Nephron progenitor cell (in vitro differentiated cells): ENCODE data around the gene ATP1A3.
"Not testable (repeated sequence)": the region's sequence is repeated elsewhere in the genome, so short reads cannot be mapped to it uniquely, and the experiment has no call there.

Source experiments
- DNase-seq: peaks from one replicate; pipeline ENCODE4 v3.0.0; 2021
- H3K27ac Mint-ChIP-seq: 2 replicates; pipeline ENCODE4 v1.8.0; 2021; ENCODE audit warnings: mild to moderate bottlenecking, moderate library complexity, mixed read lengths
- H3K27me3 Mint-ChIP-seq: 2 replicates; pipeline ENCODE4 v1.8.0; 2021; ENCODE audit warnings: mild to moderate bottlenecking, low read depth, mixed read lengths; ENCODE audit not compliant: poor library complexity
- H3K36me3 Mint-ChIP-seq: 2 replicates; pipeline ENCODE4 v1.8.0; 2021; ENCODE audit warnings: low read depth, mixed read lengths
- H3K4me1 Mint-ChIP-seq: 2 replicates; pipeline ENCODE4 v1.8.0; 2021; ENCODE audit warnings: mixed read lengths
- H3K4me3 Mint-ChIP-seq: 2 replicates; pipeline ENCODE4 v1.8.0; 2021; ENCODE audit warnings: mild to moderate bottlenecking, moderate library complexity, mixed read lengths
- H3K9me3 Mint-ChIP-seq: 2 replicates; pipeline ENCODE4 v1.8.0; 2021; ENCODE audit warnings: mild to moderate bottlenecking, moderate library complexity, mixed read lengths
- CTCF ChIP-seq: fragments of 200-600 bp; sonication (generic); IDR thresholded peaks from 2 replicates; pipeline ENCODE4 v1.5.0; 2021; ENCODE audit warnings: antibody characterized with exemption

ATP1A3 gene

GRCh38 chr19:42034640-42035391 lies 40.8 kb upstream of the ATP1A3 start:
- peaks cover 30% of the 10 kb centered on the region for H3K4me1 Mint-ChIP-seq
- not testable (repeated sequence) for H3K27ac Mint-ChIP-seq, H3K36me3 Mint-ChIP-seq, H3K9me3 Mint-ChIP-seq, H3K4me3 Mint-ChIP-seq
- peak; percentile 70 for DNase-seq
- TF ChIP-seq CTCF, result peak; percentile 79
- H3K27me3 Mint-ChIP-seq, result peaks cover 12% of the 10 kb centered on the region

GRCh38 chr19:42033413-42033812 lies 39.4 kb upstream of the ATP1A3 start:
- H3K27ac Mint-ChIP-seq, result no peak overlapping the region
- H3K4me1 Mint-ChIP-seq, result peaks cover 23% of the 10 kb centered on the region
- no peak for DNase-seq
- H3K4me3 Mint-ChIP-seq, result no peak overlapping the region
- no peaks in the 10 kb centered on the region for H3K9me3 Mint-ChIP-seq
- no peaks in the 10 kb centered on the region for H3K36me3 Mint-ChIP-seq
- peaks cover 19% of the 10 kb centered on the region for H3K27me3 Mint-ChIP-seq
- TF ChIP-seq CTCF, result no peak

GRCh38 chr19:42032431-42032830 lies 38.4 kb upstream of the ATP1A3 start:
- no peak for DNase-seq
- H3K27ac Mint-ChIP-seq, result no peak overlapping the region
- TF ChIP-seq CTCF, result no peak
- peaks cover 17% of the 10 kb centered on the region for H3K4me1 Mint-ChIP-seq
- no peak overlapping the region for H3K4me3 Mint-ChIP-seq
- H3K9me3 Mint-ChIP-seq, result no peaks in the 10 kb centered on the region
- H3K36me3 Mint-ChIP-seq, result no peaks in the 10 kb centered on the region
- H3K27me3 Mint-ChIP-seq, result peaks cover 20% of the 10 kb centered on the region

- Mint-ChIP-seq H3K9me3 (no peaks in the 10 kb centered on the region), H3K4me1 (peaks cover 16% of the 10 kb centered on the region), H3K36me3 (no peaks in the 10 kb centered on the region), H3K4me3 (no peak overlapping the region), H3K27ac (no peak overlapping the region), H3K27me3 (peaks cover 20% of the 10 kb centered on the region)
- no peak for DNase-seq
- no peak for TF ChIP-seq CTCF
These were observed 36.8 kb upstream of the ATP1A3 start for GRCh38 chr19:42030645-42031440.

DNA sequence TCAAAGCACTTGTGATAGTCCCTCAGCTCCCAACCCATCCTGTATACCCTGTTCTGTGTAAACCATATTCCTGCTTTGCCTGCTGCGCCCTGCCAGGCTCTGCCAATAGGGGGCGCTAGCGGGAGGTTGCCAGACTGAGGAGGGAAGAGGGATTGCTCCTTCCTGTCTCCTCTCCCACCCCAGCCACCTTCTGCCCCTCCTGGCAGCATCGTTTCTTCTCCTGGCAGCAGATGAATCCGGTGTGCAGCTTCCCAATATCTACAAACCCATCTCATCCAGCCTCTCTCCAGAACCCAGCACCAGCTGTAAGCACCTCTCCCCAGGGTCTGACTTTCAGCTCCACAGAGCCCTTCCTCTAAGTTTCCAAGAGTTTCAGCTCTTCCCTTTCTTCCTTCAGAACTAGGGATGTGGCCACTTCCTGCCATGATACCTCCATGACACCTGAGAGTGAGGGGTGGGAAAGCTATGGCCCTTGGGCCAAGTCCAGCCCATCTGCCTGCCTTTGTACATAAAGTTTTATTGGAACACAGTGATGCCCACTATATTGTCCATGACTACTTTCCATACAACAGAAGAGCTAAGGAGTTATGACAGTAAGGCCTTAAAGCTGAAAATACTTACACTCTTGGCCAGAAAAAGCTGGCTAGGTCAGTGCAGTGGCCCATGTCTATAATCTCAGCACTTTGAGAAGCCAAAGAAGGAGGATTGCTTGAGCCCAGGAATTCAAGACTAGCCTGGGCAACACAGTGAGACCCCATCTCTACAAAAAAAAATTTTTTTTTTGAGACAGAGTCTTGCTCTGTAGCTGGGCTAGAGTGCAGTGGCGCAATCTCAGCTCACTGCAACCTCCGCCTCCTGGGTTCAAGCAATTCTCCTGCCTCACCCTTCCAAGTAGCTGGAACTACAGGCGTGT lies 34.5 kb upstream of the ATP1A3 start:
- Mint-ChIP-seq H3K27me3 (peaks cover 16% of the 10 kb centered on the region), H3K4me3 (peak overlapping the region; percentile 62), H3K27ac (no peak overlapping the region), H3K9me3 (no peaks in the 10 kb centered on the region), H3K4me1 (peaks cover 6% of the 10 kb centered on the region), H3K36me3 (no peaks in the 10 kb centered on the region)
- peak; percentile 53 for DNase-seq
- peak; percentile 59 for TF ChIP-seq CTCF
